HepG2 (cell line): ENCODE measurements around the gene RIMBP2. TPM values are rescaled to one million over a fixed set of nuclear protein-coding genes. Genes with fewer than 3 reads are reported as not detected.

ENCODE experiments used
- ATAC-seq: fragments of 200-7000 bp; cut with Tn5 transposase; 3 replicates; pipeline ENCODE4 v1.9.1; 2020; ENCODE audit warnings: mild to moderate bottlenecking, moderate library complexity
- BruUV-seq: library from RNA; stranded (reverse); fragments of 400-500 nt; replicated peaks from 2 replicates; lab custom pipeline; 2021; lab: Mats Ljungman, UMichigan
- CTCF ChIA-PET: fragments of 300-600 bp; formaldehyde crosslinking; extraction: SDS; loops from one replicate; lab custom pipeline; 2021; ENCODE audit warnings: low total read pairs, inconsistent platforms, low intra/inter-chr PET ratio; lab: Yijun Ruan, JAX
- POLR2A ChIA-PET: fragments of 350-600 bp; sonication (Branson Sonifier 250); formaldehyde crosslinking; loops from one replicate; lab custom pipeline; 2020; ENCODE audit warnings: antibody characterized with exemption, inconsistent platforms; lab: Yijun Ruan, JAX
- DNase-seq: peaks from one replicate; pipeline ENCODE4 v3.0.0-alpha.2; 2015; ENCODE audit warnings: low spot score
- FAIRE-seq: peaks from 3 replicates; lab custom pipeline; 2011; peaks lifted over from hg19 to GRCh38; lab: Jason Lieb, UNC
- H2AFZ ChIP-seq: one replicate; pipeline ENCODE4 v1.6.1; 2011; ENCODE audit warnings: low read length, inconsistent platforms
- H3K27ac ChIP-seq: fragments of 300-600 bp; 3 replicates; pipeline ENCODE4 v1.8.0; 2011; ENCODE audit warnings: mixed run types, mild to moderate bottlenecking, mixed read lengths, low read length, inconsistent platforms; ENCODE audit not compliant: insufficient read depth; ENCODE audit errors: extremely low read length
- H3K27me3 ChIP-seq, 2 experiments: fragments of 200-600 bp in 1 of 2; 2 replicates in 1 of 2; 3 replicates in 1 of 2; pipeline versions ENCODE4 v1.6.0 to v1.8.0; 2011; ENCODE audit warnings: low read length in 2 of 2, mild to moderate bottlenecking in 2 of 2, moderate library complexity in 2 of 2, inconsistent platforms in 1 of 2; ENCODE audit not compliant: insufficient read depth in 2 of 2, control insufficient read depth in 1 of 2
- H3K36me3 ChIP-seq, 2 experiments: fragments of 200-600 bp in 1 of 2; replicated peaks in 1 of 2; 2 replicates in 1 of 2; 3 replicates in 1 of 2; pipeline versions ENCODE4 v1.5.1 to v1.8.0; 2011; ENCODE audit warnings: low read length in 2 of 2, inconsistent platforms in 1 of 2; ENCODE audit not compliant: insufficient read depth in 2 of 2, control insufficient read depth in 1 of 2
- H3K4me1 ChIP-seq: 2 replicates; pipeline ENCODE4 v1.5.1; 2012; ENCODE audit warnings: low read length, inconsistent platforms; ENCODE audit not compliant: insufficient read depth
- H3K4me2 ChIP-seq: 2 replicates; pipeline ENCODE4 v1.6.0; 2011; ENCODE audit warnings: low read depth, low read length, inconsistent platforms
- H3K4me3 ChIP-seq, 3 experiments: fragments of 200-600 bp in 1 of 3; sonication (generic), shearing (Covaris generic) in 1 of 3; replicated peaks in 1 of 3; 2 replicates each; pipeline ENCODE4 v1.5.1; 2011 to 2016; ENCODE audit warnings: low read length in 3 of 3, inconsistent platforms in 2 of 3, low read depth in 2 of 3, mild to moderate bottlenecking in 2 of 3, control low read depth in 1 of 3, mixed read lengths in 1 of 3; ENCODE audit not compliant: insufficient read depth in 1 of 3
- H3K79me2 ChIP-seq: one replicate; pipeline ENCODE4 v1.6.1; 2011; ENCODE audit warnings: low read length, inconsistent platforms; ENCODE audit not compliant: insufficient read depth
- H3K9ac ChIP-seq: 2 replicates; pipeline ENCODE4 v1.6.0; 2011; ENCODE audit warnings: mild to moderate bottlenecking, low read depth, low read length, inconsistent platforms; ENCODE audit not compliant: insufficient read depth
- H3K9me3 ChIP-seq: 2 replicates; pipeline ENCODE4 v1.5.1; 2012; ENCODE audit warnings: mild to moderate bottlenecking, low read length
- H4K20me1 ChIP-seq: 2 replicates; pipeline ENCODE4 v1.6.0; 2011; ENCODE audit warnings: inconsistent platforms, mild to moderate bottlenecking, low read length, moderate library complexity; ENCODE audit not compliant: insufficient read depth
- AKAP8 ChIP-seq: sonication (generic); formaldehyde crosslinking; IDR thresholded peaks from 2 replicates; pipeline ENCODE4 v1.5.1; 2020; ENCODE audit warnings: mild to moderate bottlenecking, missing genetic modification reagents
- GATAD1 ChIP-seq: IDR thresholded peaks from 2 replicates; pipeline ENCODE4 v1.6.1; 2016; ENCODE audit warnings: missing genetic modification reagents, missing compliant biosample characterization
- MIER2 ChIP-seq: IDR thresholded peaks from 2 replicates; pipeline ENCODE4 v1.6.1; 2016; ENCODE audit warnings: missing biosample characterization, missing genetic modification reagents
- NFE2L1 ChIP-seq: sonication (generic); formaldehyde crosslinking; IDR thresholded peaks from 2 replicates; pipeline ENCODE4 v1.4.0; 2020; ENCODE audit warnings: missing genetic modification reagents, mild to moderate bottlenecking, borderline replicate concordance
- NR2F2 ChIP-seq: IDR thresholded peaks from 2 replicates; pipeline ENCODE4 v1.6.1; 2012; ENCODE audit warnings: low read depth, inconsistent platforms, borderline replicate concordance
- PLRG1 ChIP-seq: fragments of 450-650 bp; conservative IDR thresholded peaks from 2 replicates; pipeline ENCODE4 v1.6.1; 2016
- TBL1XR1 ChIP-seq: fragments of 150-350 bp; IDR thresholded peaks from 2 replicates; pipeline ENCODE4 v1.6.1; 2014; ENCODE audit warnings: borderline replicate concordance, low read length; ENCODE audit not compliant: partially characterized antibody
- ZNF513 ChIP-seq: sonication (generic); formaldehyde crosslinking; conservative IDR thresholded peaks from 2 replicates; pipeline ENCODE4 v1.5.0; 2020; ENCODE audit warnings: missing genetic modification reagents
- ZNF850 ChIP-seq: sonication (generic); formaldehyde crosslinking; conservative IDR thresholded peaks from 2 replicates; pipeline ENCODE4 v1.9.0; 2021; ENCODE audit warnings: mild to moderate bottlenecking, missing genetic modification reagents
- WGBS: methylation state at CpG from one replicate; pipeline ENCODE4 v1.1.6; 2017; ENCODE audit warnings: low lambda C conversion rate; 5-methylcytosine and 5-hydroxymethylcytosine counted together
- in situ Hi-C: cut with HindIII; loops from 2 replicates; pipeline ENCODE4 v1.10.0; 2017; ENCODE audit warnings: low pct_unique_long_range_greater_than_20kb; ENCODE audit not compliant: extremely low pct_ligation_motif_present
- intact Hi-C: fragments of 100-400 bp; cut with micrococcal nuclease; formaldehyde crosslinking; loops from one replicate; pipeline ENCODE4 v1.10.0; 2022; ENCODE audit not compliant: unreplicated experiment
- polyA plus RNA-seq, 8 experiments: library from polyadenylated mRNA; depleted of rRNA in 3 of 8; stranded (reverse) in 7 of 8; unstranded in 1 of 8; fragments of >200 nt; fragmentation: Illumina TruSeq in 4 of 8; extraction: Trizol in 4 of 8; gene quantifications; 2 replicates each; pipeline versions ENCODE4 v1.2.1 to v1.2.3, GENCODE V29; 2011 to 2016; ENCODE audit warnings: low read depth in 4 of 8, missing spikeins in 1 of 8, mixed read lengths in 1 of 8; ENCODE audit not compliant: insufficient read depth in 1 of 8
- total RNA-seq, 5 experiments: library from RNA; depleted of rRNA; stranded (reverse); fragments of >200 nt; fragmentation: Illumina TruSeq; extraction: Trizol; gene quantifications; 2 replicates each; pipeline ENCODE4 v1.2.3, GENCODE V29; 2016; ENCODE audit warnings: low read depth in 1 of 5
- TF ChIP-seq, protein P1 (sequence below): sonication (generic); formaldehyde crosslinking; IDR thresholded peaks from 2 replicates; pipeline ENCODE4 v1.4.0; 2020; ENCODE audit warnings: missing genetic modification reagents, low read depth, mild to moderate bottlenecking, borderline replicate concordance
- TF ChIP-seq, protein P2 (sequence below): sonication (generic); formaldehyde crosslinking; IDR thresholded peaks from 2 replicates; pipeline ENCODE4 v1.4.0; 2020; ENCODE audit warnings: mild to moderate bottlenecking, missing genetic modification reagents
- TF ChIP-seq, protein P3 (sequence below): sonication (generic); formaldehyde crosslinking; IDR thresholded peaks from 2 replicates; pipeline ENCODE4 v1.9.0; 2021; ENCODE audit warnings: missing genetic modification reagents, mild to moderate bottlenecking, borderline replicate concordance
- TF ChIP-seq, protein P4 (sequence below): sonication (generic); formaldehyde crosslinking; IDR thresholded peaks from 2 replicates; pipeline ENCODE4 v1.4.0; 2020; ENCODE audit warnings: missing genetic modification reagents

Gene RIMBP2
- total and polyA plus RNA-seq, 2 of the 13 experiments (the other 11 are each of a cell fraction or from before 2014, with no cell fraction given) = 0.03 TPM; not detected in 1

DNA sequence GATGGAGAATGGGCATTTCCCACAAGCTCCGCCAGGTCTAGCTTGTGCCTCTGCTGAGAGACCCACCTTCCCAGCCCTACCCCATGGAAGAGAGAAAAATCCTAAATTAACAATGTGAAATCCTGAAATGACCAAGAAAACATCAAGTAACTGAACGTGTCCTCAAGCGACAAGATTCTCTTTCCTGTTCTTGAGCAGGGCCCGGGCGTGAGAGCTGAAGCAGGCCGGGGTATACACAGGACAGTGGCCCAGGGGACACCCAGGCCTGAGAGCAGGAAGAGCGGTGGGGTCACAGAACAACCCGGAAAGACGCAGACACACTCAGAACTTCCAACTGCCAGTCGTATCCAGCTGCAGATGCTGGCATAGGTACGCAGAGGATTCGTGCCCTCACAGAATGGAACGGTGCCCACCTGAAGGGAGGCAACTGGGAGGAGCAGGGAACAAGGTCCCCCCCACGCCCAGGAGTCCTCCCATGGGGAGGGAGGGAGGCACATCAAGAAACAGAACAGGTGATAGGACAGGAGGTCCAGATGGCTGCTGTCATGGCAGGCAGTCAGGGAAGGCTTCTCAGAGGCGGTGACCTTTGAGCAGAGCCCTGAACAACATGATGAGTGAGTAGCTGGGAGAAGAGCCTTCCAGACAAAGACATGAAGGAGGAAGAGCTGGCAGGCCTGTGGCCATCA, 9.1 kb downstream of the RIMBP2 start:
- no peak for FAIRE-seq
- ChIA-PET CTCF (no interaction called here), POLR2A (no interaction called here)
- H3K9me3 ChIP-seq = no peaks in the 10 kb centered on the region
- WGBS = 33% methylated on average over 15 of the region's 15 CpGs
- H3K9ac ChIP-seq = no peak overlapping the region
- H3K79me2 ChIP-seq = no peaks in the 10 kb centered on the region
- no peaks in the 10 kb centered on the region for H3K36me3 ChIP-seq
- intact Hi-C loops (no loop called here), in situ Hi-C loops (no loop called here)
- no peak overlapping the region for H3K27ac ChIP-seq
- H3K4me1 ChIP-seq = no peaks in the 10 kb centered on the region
- H4K20me1 ChIP-seq = no peaks in the 10 kb centered on the region
- TF ChIP-seq MIER2 (CRISPR knock-in tag) (no peak), NFE2L1 (CRISPR knock-in tag) (no peak), TBL1XR1 (no peak), ZNF513 (CRISPR knock-in tag) (no peak), GATAD1 (CRISPR knock-in tag) (no peak), PLRG1 (no peak), AKAP8 (CRISPR knock-in tag) (no peak), ZNF850 (CRISPR knock-in tag) (no peak), NR2F2 (no peak)
- TF ChIP-seq, protein P1, sequence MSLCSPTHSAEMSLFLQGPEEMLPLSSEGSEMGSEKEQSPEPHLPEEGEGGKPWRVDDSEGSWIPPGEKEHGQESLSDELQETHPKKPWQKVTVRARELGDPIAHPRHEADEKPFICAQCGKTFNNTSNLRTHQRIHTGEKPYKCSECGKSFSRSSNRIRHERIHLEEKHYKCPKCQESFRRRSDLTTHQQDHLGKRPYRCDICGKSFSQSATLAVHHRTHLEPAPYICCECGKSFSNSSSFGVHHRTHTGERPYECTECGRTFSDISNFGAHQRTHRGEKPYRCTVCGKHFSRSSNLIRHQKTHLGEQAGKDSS (CRISPR knock-in tag) = no peak
- TF ChIP-seq, protein P2, sequence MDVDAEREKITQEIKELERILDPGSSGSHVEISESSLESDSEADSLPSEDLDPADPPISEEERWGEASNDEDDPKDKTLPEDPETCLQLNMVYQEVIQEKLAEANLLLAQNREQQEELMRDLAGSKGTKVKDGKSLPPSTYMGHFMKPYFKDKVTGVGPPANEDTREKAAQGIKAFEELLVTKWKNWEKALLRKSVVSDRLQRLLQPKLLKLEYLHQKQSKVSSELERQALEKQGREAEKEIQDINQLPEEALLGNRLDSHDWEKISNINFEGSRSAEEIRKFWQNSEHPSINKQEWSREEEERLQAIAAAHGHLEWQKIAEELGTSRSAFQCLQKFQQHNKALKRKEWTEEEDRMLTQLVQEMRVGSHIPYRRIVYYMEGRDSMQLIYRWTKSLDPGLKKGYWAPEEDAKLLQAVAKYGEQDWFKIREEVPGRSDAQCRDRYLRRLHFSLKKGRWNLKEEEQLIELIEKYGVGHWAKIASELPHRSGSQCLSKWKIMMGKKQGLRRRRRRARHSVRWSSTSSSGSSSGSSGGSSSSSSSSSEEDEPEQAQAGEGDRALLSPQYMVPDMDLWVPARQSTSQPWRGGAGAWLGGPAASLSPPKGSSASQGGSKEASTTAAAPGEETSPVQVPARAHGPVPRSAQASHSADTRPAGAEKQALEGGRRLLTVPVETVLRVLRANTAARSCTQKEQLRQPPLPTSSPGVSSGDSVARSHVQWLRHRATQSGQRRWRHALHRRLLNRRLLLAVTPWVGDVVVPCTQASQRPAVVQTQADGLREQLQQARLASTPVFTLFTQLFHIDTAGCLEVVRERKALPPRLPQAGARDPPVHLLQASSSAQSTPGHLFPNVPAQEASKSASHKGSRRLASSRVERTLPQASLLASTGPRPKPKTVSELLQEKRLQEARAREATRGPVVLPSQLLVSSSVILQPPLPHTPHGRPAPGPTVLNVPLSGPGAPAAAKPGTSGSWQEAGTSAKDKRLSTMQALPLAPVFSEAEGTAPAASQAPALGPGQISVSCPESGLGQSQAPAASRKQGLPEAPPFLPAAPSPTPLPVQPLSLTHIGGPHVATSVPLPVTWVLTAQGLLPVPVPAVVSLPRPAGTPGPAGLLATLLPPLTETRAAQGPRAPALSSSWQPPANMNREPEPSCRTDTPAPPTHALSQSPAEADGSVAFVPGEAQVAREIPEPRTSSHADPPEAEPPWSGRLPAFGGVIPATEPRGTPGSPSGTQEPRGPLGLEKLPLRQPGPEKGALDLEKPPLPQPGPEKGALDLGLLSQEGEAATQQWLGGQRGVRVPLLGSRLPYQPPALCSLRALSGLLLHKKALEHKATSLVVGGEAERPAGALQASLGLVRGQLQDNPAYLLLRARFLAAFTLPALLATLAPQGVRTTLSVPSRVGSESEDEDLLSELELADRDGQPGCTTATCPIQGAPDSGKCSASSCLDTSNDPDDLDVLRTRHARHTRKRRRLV (CRISPR knock-in tag) = no peak
- TF ChIP-seq, protein P3, sequence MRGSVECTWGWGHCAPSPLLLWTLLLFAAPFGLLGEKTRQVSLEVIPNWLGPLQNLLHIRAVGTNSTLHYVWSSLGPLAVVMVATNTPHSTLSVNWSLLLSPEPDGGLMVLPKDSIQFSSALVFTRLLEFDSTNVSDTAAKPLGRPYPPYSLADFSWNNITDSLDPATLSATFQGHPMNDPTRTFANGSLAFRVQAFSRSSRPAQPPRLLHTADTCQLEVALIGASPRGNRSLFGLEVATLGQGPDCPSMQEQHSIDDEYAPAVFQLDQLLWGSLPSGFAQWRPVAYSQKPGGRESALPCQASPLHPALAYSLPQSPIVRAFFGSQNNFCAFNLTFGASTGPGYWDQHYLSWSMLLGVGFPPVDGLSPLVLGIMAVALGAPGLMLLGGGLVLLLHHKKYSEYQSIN (CRISPR knock-in tag) = no peak
- TF ChIP-seq, protein P4, sequence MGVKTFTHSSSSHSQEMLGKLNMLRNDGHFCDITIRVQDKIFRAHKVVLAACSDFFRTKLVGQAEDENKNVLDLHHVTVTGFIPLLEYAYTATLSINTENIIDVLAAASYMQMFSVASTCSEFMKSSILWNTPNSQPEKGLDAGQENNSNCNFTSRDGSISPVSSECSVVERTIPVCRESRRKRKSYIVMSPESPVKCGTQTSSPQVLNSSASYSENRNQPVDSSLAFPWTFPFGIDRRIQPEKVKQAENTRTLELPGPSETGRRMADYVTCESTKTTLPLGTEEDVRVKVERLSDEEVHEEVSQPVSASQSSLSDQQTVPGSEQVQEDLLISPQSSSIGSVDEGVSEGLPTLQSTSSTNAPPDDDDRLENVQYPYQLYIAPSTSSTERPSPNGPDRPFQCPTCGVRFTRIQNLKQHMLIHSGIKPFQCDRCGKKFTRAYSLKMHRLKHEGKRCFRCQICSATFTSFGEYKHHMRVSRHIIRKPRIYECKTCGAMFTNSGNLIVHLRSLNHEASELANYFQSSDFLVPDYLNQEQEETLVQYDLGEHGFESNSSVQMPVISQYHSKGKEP = no peak
- H3K4me3 ChIP-seq = no peak overlapping the region
- BruUV-seq = no TSS peak
- peaks cover 4 to 68% of the 10 kb centered on the region in 2 experiments for H3K27me3 ChIP-seq
- DNase-seq = no peak
- H3K4me2 ChIP-seq = no peak overlapping the region
- H2AFZ ChIP-seq = no peak overlapping the region
- no peak for ATAC-seq
